Hepatocyte (in vitro differentiated cells): ENCODE data around the gene DEDD. TPM values are rescaled to one million over a fixed set of nuclear protein-coding genes. Genes with fewer than 3 reads are reported as not detected.

Experiments
- DNase-seq: peaks from one replicate; pipeline ENCODE4 v3.0.0-alpha.2; 2016; ENCODE audit warnings: low spot score
- H2AFZ ChIP-seq: fragments of 200-600 bp; sonication (generic); 2 replicates; pipeline ENCODE4 v1.6.0; 2016; ENCODE audit warnings: antibody characterized with exemption, mild to moderate bottlenecking
- H3K27ac ChIP-seq: fragments of 200-600 bp; sonication (generic); 2 replicates; pipeline ENCODE4 v1.5.1; 2016; ENCODE audit warnings: mild to moderate bottlenecking
- H3K27me3 ChIP-seq: fragments of 200-600 bp; sonication (generic); 2 replicates; pipeline ENCODE4 v1.6.1; 2016
- H3K36me3 ChIP-seq: fragments of 200-600 bp; sonication (generic); replicated peaks from 2 replicates; pipeline ENCODE4 v1.5.1; 2016; ENCODE audit warnings: low read depth; ENCODE audit not compliant: insufficient read depth
- H3K4me1 ChIP-seq: fragments of 200-600 bp; sonication (generic); 2 replicates; pipeline ENCODE4 v1.5.1; 2016; ENCODE audit warnings: mild to moderate bottlenecking, moderate library complexity; ENCODE audit not compliant: insufficient read depth
- H3K4me2 ChIP-seq: fragments of 200-600 bp; sonication (generic); 2 replicates; pipeline ENCODE4 v1.6.0; 2016
- H3K4me3 ChIP-seq: fragments of 200-600 bp; sonication (generic); 2 replicates; pipeline ENCODE4 v1.5.1; 2016; ENCODE audit warnings: mild to moderate bottlenecking
- H3K79me2 ChIP-seq: fragments of 200-600 bp; sonication (generic); 2 replicates; pipeline ENCODE4 v1.6.0; 2017; ENCODE audit warnings: mild to moderate bottlenecking
- H3K9me2 ChIP-seq: fragments of 200-600 bp; sonication (generic); replicated peaks from 2 replicates; pipeline ENCODE4 v1.6.0; 2017; ENCODE audit warnings: mild to moderate bottlenecking; ENCODE audit not compliant: insufficient read depth
- H3K9me3 ChIP-seq: fragments of 200-600 bp; sonication (generic); 2 replicates; pipeline ENCODE4 v1.5.1; 2016; ENCODE audit warnings: low read depth, mild to moderate bottlenecking
- H4K20me1 ChIP-seq: fragments of 200-600 bp; sonication (generic); 2 replicates; pipeline ENCODE4 v1.6.0; 2016; ENCODE audit warnings: mild to moderate bottlenecking; ENCODE audit not compliant: insufficient read depth, poor library complexity, severe bottlenecking
- EZH2 ChIP-seq: fragments of 200-600 bp; sonication (generic); IDR thresholded peaks from 2 replicates; pipeline ENCODE4 v1.6.1; 2016; ENCODE audit warnings: antibody characterized with exemption, mild to moderate bottlenecking, borderline replicate concordance
- EZH2phosphoT487 ChIP-seq: fragments of 200-600 bp; sonication (generic); IDR thresholded peaks from one replicate; pipeline ENCODE4 v1.6.1; 2018; ENCODE audit warnings: antibody characterized with exemption, mild to moderate bottlenecking, low read depth, moderate library complexity; ENCODE audit not compliant: unreplicated experiment, severe bottlenecking
- WGBS: methylation state at CpG from one replicate; pipeline ENCODE4 v1.1.6; 2016; ENCODE audit warnings: low lambda C conversion rate; ENCODE audit errors: missing lambda C conversion rate; 5-methylcytosine and 5-hydroxymethylcytosine counted together
- polyA plus RNA-seq: library from polyadenylated mRNA; unstranded; fragments of >200 nt; fragmentation: Nextera tagmentation; extraction: Ambion mirVana; gene quantifications from 2 replicates; pipeline ENCODE4 v1.2.1, GENCODE V29; 2016
- total RNA-seq: library from RNA; depleted of rRNA; stranded (reverse); fragments of >200 nt; gene quantifications from 2 replicates; pipeline ENCODE4 v1.2.3, GENCODE V29; 2014
- TF ChIP-seq, protein P1 (sequence below): fragments of 200-600 bp; sonication (generic); IDR thresholded peaks from 2 replicates; pipeline ENCODE4 v1.5.1; 2016; ENCODE audit warnings: antibody characterized with exemption, mild to moderate bottlenecking; ENCODE audit not compliant: poor library complexity

The DEDD gene
- total and polyA plus RNA-seq, 2 experiments from 2014 or later = 21.8 to 27.1 TPM

DNA sequence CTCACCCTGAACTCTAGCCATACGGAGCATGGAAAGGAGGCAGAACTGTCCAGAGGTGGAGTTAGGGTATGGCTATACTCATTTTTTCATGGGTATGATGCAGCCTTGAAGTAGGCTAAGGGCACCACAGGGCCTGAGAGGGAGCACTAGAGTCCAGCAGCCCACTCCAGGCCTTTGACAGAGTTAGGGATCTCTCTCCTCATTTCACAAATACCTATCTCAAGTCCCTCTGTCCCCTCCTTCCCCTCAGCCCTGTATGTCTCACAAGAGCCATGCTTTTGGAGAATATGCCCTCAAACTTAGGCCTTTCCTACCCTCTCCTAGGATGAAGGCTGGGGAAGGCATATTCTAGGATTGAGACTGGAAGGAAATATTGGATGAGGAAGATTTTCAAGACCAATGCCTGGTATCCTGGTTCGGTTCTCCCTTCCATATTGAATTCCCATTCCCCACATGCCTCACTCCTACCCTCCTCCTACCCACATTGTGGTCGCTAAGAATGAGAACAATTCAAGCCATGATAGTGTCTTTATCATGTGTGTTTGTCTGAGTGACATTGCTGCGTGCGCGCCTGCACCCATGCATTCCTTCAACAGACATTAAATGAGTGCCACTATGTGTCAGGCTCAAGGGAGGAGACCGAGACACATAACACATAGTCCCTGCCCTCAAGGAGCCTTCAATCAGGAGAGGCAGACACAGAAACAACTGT, 40.5 kb downstream of the DEDD start:
- H3K4me2 ChIP-seq = no peak overlapping the region
- H3K27ac ChIP-seq = no peak overlapping the region
- 90% methylated on average over 7 of the region's 7 CpGs for WGBS

DNA sequence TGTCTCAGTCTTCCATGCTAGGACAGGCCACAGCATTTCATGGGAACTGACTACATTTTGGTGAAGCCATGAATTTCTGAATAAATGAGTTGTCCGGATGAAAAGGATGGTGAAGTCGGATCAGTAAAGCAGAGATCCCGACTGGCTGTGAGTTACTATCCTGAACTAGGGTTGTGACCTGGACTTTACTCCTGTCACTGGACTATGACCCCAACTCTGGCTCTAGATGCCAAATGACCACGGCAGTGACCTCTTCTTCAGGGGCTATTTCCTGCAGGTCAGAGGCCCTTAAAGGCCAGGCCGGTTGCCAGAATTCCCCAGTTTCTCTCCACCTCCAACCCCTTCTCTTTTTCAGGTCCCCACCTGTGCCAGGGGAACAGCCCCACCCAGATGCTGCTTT, 41.4 kb downstream of the DEDD start:
- no peak for TF ChIP-seq EZH2phosphoT487
- TF ChIP-seq, protein P1, sequence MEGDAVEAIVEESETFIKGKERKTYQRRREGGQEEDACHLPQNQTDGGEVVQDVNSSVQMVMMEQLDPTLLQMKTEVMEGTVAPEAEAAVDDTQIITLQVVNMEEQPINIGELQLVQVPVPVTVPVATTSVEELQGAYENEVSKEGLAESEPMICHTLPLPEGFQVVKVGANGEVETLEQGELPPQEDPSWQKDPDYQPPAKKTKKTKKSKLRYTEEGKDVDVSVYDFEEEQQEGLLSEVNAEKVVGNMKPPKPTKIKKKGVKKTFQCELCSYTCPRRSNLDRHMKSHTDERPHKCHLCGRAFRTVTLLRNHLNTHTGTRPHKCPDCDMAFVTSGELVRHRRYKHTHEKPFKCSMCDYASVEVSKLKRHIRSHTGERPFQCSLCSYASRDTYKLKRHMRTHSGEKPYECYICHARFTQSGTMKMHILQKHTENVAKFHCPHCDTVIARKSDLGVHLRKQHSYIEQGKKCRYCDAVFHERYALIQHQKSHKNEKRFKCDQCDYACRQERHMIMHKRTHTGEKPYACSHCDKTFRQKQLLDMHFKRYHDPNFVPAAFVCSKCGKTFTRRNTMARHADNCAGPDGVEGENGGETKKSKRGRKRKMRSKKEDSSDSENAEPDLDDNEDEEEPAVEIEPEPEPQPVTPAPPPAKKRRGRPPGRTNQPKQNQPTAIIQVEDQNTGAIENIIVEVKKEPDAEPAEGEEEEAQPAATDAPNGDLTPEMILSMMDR = no peak
- TF ChIP-seq EZH2 = no peak
- Histone ChIP-seq H3K4me1 (no peaks in the 10 kb centered on the region), H3K79me2 (peaks cover 11% of the 10 kb centered on the region)

More for the DNA sequence above, 40.5 kb downstream of the DEDD start:
- no peak overlapping the region for H3K4me3 ChIP-seq
- TF ChIP-seq, protein P1 = no peak
- TF ChIP-seq EZH2 = no peak
- no peak for TF ChIP-seq EZH2phosphoT487
- no peak overlapping the region for H2AFZ ChIP-seq
- peaks cover 11% of the 10 kb centered on the region for H3K79me2 ChIP-seq
- no peaks in the 10 kb centered on the region for H4K20me1 ChIP-seq
- no peaks in the 10 kb centered on the region for H3K9me2 ChIP-seq
- no peaks in the 10 kb centered on the region for H3K36me3 ChIP-seq
- no peaks in the 10 kb centered on the region for H3K9me3 ChIP-seq
- DNase-seq = no peak
- H3K27me3 ChIP-seq = no peaks in the 10 kb centered on the region
- peaks cover 3% of the 10 kb centered on the region for H3K4me1 ChIP-seq

DNA sequence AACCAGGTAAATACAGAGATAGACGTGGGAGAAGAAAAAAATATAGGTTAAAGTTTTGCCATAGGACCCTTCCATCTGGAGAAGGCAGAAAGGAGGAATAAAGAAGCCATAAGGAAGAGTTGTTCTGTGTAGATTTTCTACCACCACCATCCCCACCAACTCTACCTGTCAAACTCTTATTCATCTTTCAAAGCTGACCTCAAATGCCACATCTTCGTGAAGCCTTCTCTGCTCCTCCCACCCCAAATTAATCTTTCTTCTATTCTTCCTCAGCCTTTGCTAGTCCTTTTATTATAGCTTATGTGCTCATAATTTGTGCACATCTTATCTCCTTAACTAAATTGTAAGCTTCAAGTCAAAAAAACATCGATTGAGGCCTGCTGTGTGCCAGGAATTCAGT, 41.9 kb downstream of the DEDD start:
- DNase-seq = no peak
- no peak overlapping the region for H3K4me3 ChIP-seq
- no peak overlapping the region for H2AFZ ChIP-seq
- no peak overlapping the region for H3K27ac ChIP-seq
- no peak overlapping the region for H3K4me2 ChIP-seq
- H3K9me2 ChIP-seq = no peaks in the 10 kb centered on the region
- H4K20me1 ChIP-seq = no peaks in the 10 kb centered on the region
- H3K27me3 ChIP-seq = no peaks in the 10 kb centered on the region
- no peaks in the 10 kb centered on the region for H3K36me3 ChIP-seq
- no peaks in the 10 kb centered on the region for H3K9me3 ChIP-seq
- TF ChIP-seq EZH2phosphoT487 = no peak
- TF ChIP-seq, protein P1 = no peak
- TF ChIP-seq EZH2 = no peak
- H3K4me1 ChIP-seq = peaks cover 2% of the 10 kb centered on the region
- 89% methylated on average over 3 of the region's 3 CpGs for WGBS
- peaks cover 13% of the 10 kb centered on the region for H3K79me2 ChIP-seq

More for the DNA sequence above, 41.4 kb downstream of the DEDD start:
- Histone ChIP-seq H4K20me1 (no peaks in the 10 kb centered on the region), H3K27me3 (no peaks in the 10 kb centered on the region), H3K9me2 (no peaks in the 10 kb centered on the region), H3K4me3 (no peak overlapping the region), H2AFZ (no peak overlapping the region), H3K9me3 (no peaks in the 10 kb centered on the region), H3K4me2 (no peak overlapping the region), H3K36me3 (no peaks in the 10 kb centered on the region), H3K27ac (no peak overlapping the region)
- DNase-seq = no peak
- WGBS = 92% methylated on average over 5 of the region's 5 CpGs
